Limb (tissue), 2 donors: ENCODE data around the gene CACNG8.
"Not testable (repeated sequence)": the region's sequence is repeated elsewhere in the genome, so short reads cannot be mapped to it uniquely, and the experiment has no call there.

Source experiments
- DNase-seq, 2 donors: peaks; one replicate each; pipeline ENCODE4 v3.0.0-alpha.2; 2016; ENCODE audit errors: extremely low spot score in 2 of 2

Gene CACNG8

GRCh38 chr19:53962887-53963431, at the start of gene CACNG8:
CACNG8 (plus strand) TSS chr19:53962937.
- no peak for DNase-seq

- no peak for DNase-seq
Measured at GRCh38 chr19:53915000-53915399, 47.7 kb upstream of the CACNG8 start.

- no peak for DNase-seq
Measured at GRCh38 chr19:53916004-53916403, 46.7 kb upstream of the CACNG8 start.

- no peak for DNase-seq
Measured at GRCh38 chr19:53917356-53917755, 45.4 kb upstream of the CACNG8 start.

- peak in 1 of 2 donors; percentile 72 for DNase-seq
Measured at GRCh38 chr19:53927739-53928138, 35.0 kb upstream of the CACNG8 start.

GRCh38 chr19:53936029-53936428, 26.7 kb upstream of the CACNG8 start:
- no peak for DNase-seq

GRCh38 chr19:53942001-53942786, 20.5 kb upstream of the CACNG8 start:
- DNase-seq, result no peak

GRCh38 chr19:53944416-53944815, 18.3 kb upstream of the CACNG8 start:
- DNase-seq, result no peak

GRCh38 chr19:53944933-53945332, 17.8 kb upstream of the CACNG8 start:
- no peak for DNase-seq

- no peak for DNase-seq
Measured at GRCh38 chr19:53945441-53945840, 17.3 kb upstream of the CACNG8 start.

- DNase-seq, result no peak
Measured at GRCh38 chr19:53945998-53946397, 16.7 kb upstream of the CACNG8 start.

- DNase-seq, result no peak
Measured at GRCh38 chr19:53947624-53948023, 15.1 kb upstream of the CACNG8 start.

- not testable (repeated sequence) for DNase-seq
Measured at GRCh38 chr19:53948611-53949010, 14.1 kb upstream of the CACNG8 start.

GRCh38 chr19:53951436-53951835, 11.3 kb upstream of the CACNG8 start:
- DNase-seq, result no peak

GRCh38 chr19:53951947-53952346, 10.8 kb upstream of the CACNG8 start:
- DNase-seq, result no peak

GRCh38 chr19:53953383-53953782, 9.4 kb upstream of the CACNG8 start:
- DNase-seq, result no peak

GRCh38 chr19:53957448-53958167, 5.1 kb upstream of the CACNG8 start:
- DNase-seq, result no peak

- peak in 1 of 2 donors; percentile 78 for DNase-seq
Measured at GRCh38 chr19:53958168-53958571, 4.6 kb upstream of the CACNG8 start.

- DNase-seq, result no peak
Measured at GRCh38 chr19:53958823-53959757, 3.6 kb upstream of the CACNG8 start.

GRCh38 chr19:53960187-53960586, 2.5 kb upstream of the CACNG8 start:
- no peak for DNase-seq

- DNase-seq, result no peak
Measured at GRCh38 chr19:53960886-53961285, 1.9 kb upstream of the CACNG8 start.
